NCI-H1092 (cell line): ENCODE data around the gene CAMKMT.

Experiments used
- DNase-seq: peaks from one replicate; lab custom pipeline; 2025; lab: John Stamatoyannopoulos, UW

The CAMKMT gene

GRCh38 chr2:44743473-44743872 lies 381.7 kb downstream of the CAMKMT start:
- no peak for DNase-seq

GRCh38 chr2:44744961-44745892 lies 383.5 kb downstream of the CAMKMT start:
- DNase-seq = no peak

- no peak for DNase-seq
Observed at GRCh38 chr2:44745922-44746766, 384.4 kb downstream of the CAMKMT start.

GRCh38 chr2:44746856-44747615 lies 385.3 kb downstream of the CAMKMT start:
- no peak for DNase-seq

- DNase-seq = no peak
Observed at GRCh38 chr2:44747794-44748193, 386.0 kb downstream of the CAMKMT start.

- DNase-seq = no peak
Observed at GRCh38 chr2:44751754-44752479, 390.2 kb downstream of the CAMKMT start.

- DNase-seq = no peak
Observed at GRCh38 chr2:44752761-44753160, 391.0 kb downstream of the CAMKMT start.

GRCh38 chr2:44753552-44754285 lies 392.0 kb downstream of the CAMKMT start:
- no peak for DNase-seq

- DNase-seq = no peak
Observed at GRCh38 chr2:44758591-44758990, 396.8 kb downstream of the CAMKMT start.

- no peak for DNase-seq
Observed at GRCh38 chr2:44759823-44760222, 398.1 kb downstream of the CAMKMT start.

GRCh38 chr2:44763275-44763782 lies 401.6 kb downstream of the CAMKMT start:
- no peak for DNase-seq

GRCh38 chr2:44766220-44766619 lies 404.5 kb downstream of the CAMKMT start:
- no peak for DNase-seq

- DNase-seq = no peak
Observed at GRCh38 chr2:44766777-44767176, 405.0 kb downstream of the CAMKMT start.

GRCh38 chr2:44767691-44768090 lies 405.9 kb downstream of the CAMKMT start:
- DNase-seq = no peak

- DNase-seq = no peak
Observed at GRCh38 chr2:44768438-44769236, 406.9 kb downstream of the CAMKMT start.

- peak; percentile 32 for DNase-seq
Observed at GRCh38 chr2:44769349-44770011, 407.7 kb downstream of the CAMKMT start.

- no peak for DNase-seq
Observed at GRCh38 chr2:44770221-44771195, 408.8 kb downstream of the CAMKMT start.

- no peak for DNase-seq
Observed at GRCh38 chr2:44771522-44771921, 409.8 kb downstream of the CAMKMT start.
